Vein endothelial cell (primary cell): ENCODE data around the gene ST8SIA3. TPM values are rescaled to one million over a fixed set of nuclear protein-coding genes. Genes with fewer than 3 reads are reported as not detected.

Source experiments
- total RNA-seq: library from RNA; depleted of rRNA; stranded (reverse); fragments of >200 nt; gene quantifications from 2 replicates; pipeline ENCODE4 v1.2.3, GENCODE V29; 2012

The ST8SIA3 gene
- total RNA-seq, result not detected in 2 replicates

GRCh38 chr18:57352271-57352701 lies at the start of gene ST8SIA3:
Gene ST8SIA3, plus strand, starts transcription at chr18:57352557. Its CDS starts 290 bp downstream, at chr18:57352847.

Other genes starting within 250 kb of the ST8SIA3 start
- gene BOD1L2, start 205.5 kb upstream of the ST8SIA3 start, total RNA-seq, result not detected in 2 replicates
- under 0.01 TPM in 2 replicates for gene ONECUT2, start 82.8 kb downstream of the ST8SIA3 start, total RNA-seq
- 23.8 and 34.2 TPM in 2 replicates for gene FECH, start 234.1 kb downstream of the ST8SIA3 start, total RNA-seq